HFFc6 (cell line): ENCODE results near the gene ELMO1. TPM values are rescaled to one million over a fixed set of nuclear protein-coding genes. Genes with fewer than 3 reads are reported as not detected.

Experiments
- DNase-seq: peaks from one replicate; pipeline ENCODE4 v3.0.0-alpha.2; 2018
- H3K27ac Mint-ChIP-seq: 2 replicates; pipeline ENCODE4 v1.8.0; 2020; ENCODE audit warnings: mild to moderate bottlenecking, mixed read lengths
- H3K27me3 Mint-ChIP-seq: 2 replicates; pipeline ENCODE4 v1.8.0; 2021; ENCODE audit warnings: mild to moderate bottlenecking, moderate library complexity, mixed read lengths; ENCODE audit not compliant: insufficient read depth
- H3K36me3 Mint-ChIP-seq: 2 replicates; pipeline ENCODE4 v1.8.0; 2021; ENCODE audit warnings: low read depth, mixed read lengths
- H3K4me1 Mint-ChIP-seq: 2 replicates; pipeline ENCODE4 v1.8.0; 2020; ENCODE audit warnings: low read depth, mixed read lengths
- H3K4me3 Mint-ChIP-seq: 2 replicates; pipeline ENCODE4 v1.8.0; 2020; ENCODE audit warnings: mild to moderate bottlenecking, moderate library complexity, mixed read lengths
- H3K9me3 Mint-ChIP-seq: 2 replicates; pipeline ENCODE4 v1.8.0; 2020; ENCODE audit warnings: mild to moderate bottlenecking, mixed read lengths
- CTCF ChIP-seq: fragments of 200-600 bp; sonication (generic); IDR thresholded peaks from 2 replicates; pipeline ENCODE4 v1.5.0; 2021; ENCODE audit warnings: antibody characterized with exemption, mild to moderate bottlenecking
- total RNA-seq, 6 experiments: library from RNA; stranded (reverse); fragmentation: NEBNext Ultra II Directional; extraction: Animal tissue kit (Norgen Biotek cat#: 25700); gene quantifications; 2 replicates in 1 of 6; 3 replicates in 5 of 6; pipeline ENCODE4 v1.2.3, GENCODE V29; 2021

ELMO1 gene
- total RNA-seq, 6 experiments from 2014 or later = not detected

DNA sequence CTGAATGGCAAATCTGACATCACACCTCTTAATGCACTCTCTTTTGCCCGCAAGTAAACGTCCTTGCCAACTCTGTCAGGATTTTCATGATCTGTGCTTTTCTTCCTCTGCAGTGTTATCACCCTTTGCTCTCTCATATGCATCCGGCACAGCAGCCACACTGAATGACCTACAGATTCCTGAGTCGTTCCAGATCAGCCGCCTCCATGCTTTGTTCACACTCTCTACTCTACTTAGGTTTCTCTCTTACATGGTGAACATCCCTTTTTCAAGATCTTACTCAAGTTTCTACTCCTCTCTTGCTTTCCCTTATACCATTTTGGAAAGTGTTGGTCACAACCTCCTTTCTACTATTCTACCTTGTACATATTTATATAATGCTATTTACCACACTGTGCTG lies 596.6 kb downstream of the ELMO1 start:
- Mint-ChIP-seq H3K4me3 (no peak overlapping the region), H3K27ac (no peak overlapping the region), H3K9me3 (peaks cover 52% of the 10 kb centered on the region), H3K27me3 (no peaks in the 10 kb centered on the region; the same call in 1 of the 2 replicates), H3K36me3 (peaks cover 6% of the 10 kb centered on the region), H3K4me1 (no peaks in the 10 kb centered on the region)
- no peak for DNase-seq
- TF ChIP-seq CTCF = no peak

DNA sequence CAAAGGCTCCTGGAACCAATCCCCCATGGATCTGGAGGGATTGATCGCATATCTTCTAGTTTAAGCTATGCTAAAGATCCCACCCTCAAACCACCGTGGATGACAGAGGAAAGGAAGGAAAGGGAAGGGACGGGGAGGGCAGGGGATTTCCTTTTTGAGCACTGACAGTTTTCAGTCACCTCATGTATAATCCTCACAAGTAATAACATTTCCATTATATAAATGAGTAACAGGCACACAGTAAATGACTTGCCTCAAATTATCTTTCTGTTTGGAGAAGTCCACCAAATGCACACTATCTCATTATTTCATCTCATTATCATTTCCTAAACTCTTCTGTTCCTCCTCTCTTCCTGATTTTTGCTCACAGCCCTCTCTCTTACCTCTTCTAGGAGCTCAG lies 597.3 kb downstream of the ELMO1 start:
- peaks cover 58% of the 10 kb centered on the region for H3K9me3 Mint-ChIP-seq
- H3K4me3 Mint-ChIP-seq = no peak overlapping the region
- peaks cover 6% of the 10 kb centered on the region for H3K36me3 Mint-ChIP-seq
- TF ChIP-seq CTCF = no peak
- H3K27ac Mint-ChIP-seq = no peak overlapping the region
- no peaks in the 10 kb centered on the region for H3K4me1 Mint-ChIP-seq
- no peaks in the 10 kb centered on the region; the same call in 1 of the 2 replicates for H3K27me3 Mint-ChIP-seq
- no peak for DNase-seq

DNA sequence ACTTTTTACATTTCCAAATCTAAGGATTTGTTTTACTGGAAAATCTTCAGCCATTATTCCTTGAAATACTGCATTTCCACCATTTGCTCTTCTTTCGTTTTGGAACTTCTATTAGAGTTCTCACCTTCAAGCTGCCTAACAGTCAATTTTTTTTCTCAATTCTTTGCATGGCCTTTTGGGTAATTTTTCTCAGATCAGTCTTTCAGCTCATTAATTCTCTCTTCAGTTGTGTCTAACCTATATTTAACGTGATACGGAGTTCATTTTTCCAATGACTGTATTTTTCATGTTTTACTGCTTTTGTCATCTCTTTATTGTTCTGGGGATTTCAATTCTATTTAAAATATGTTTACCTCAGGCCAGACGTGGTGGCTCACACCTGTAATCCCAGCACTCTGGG lies 600.7 kb downstream of the ELMO1 start:
- Mint-ChIP-seq H3K9me3 (peaks cover 62% of the 10 kb centered on the region), H3K4me3 (no peak overlapping the region), H3K27ac (no peak overlapping the region), H3K4me1 (no peaks in the 10 kb centered on the region), H3K36me3 (peaks cover 9% of the 10 kb centered on the region), H3K27me3 (no peaks in the 10 kb centered on the region; the same call in 1 of the 2 replicates)
- DNase-seq = no peak
- TF ChIP-seq CTCF = no peak

GRCh38 chr7:36844374-36844773 lies 604.3 kb downstream of the ELMO1 start:
- Mint-ChIP-seq H3K27ac (no peak overlapping the region), H3K36me3 (peaks cover 9% of the 10 kb centered on the region), H3K4me1 (no peaks in the 10 kb centered on the region), H3K9me3 (peaks cover 51% of the 10 kb centered on the region), H3K27me3 (no peaks in the 10 kb centered on the region), H3K4me3 (no peak overlapping the region)
- DNase-seq = no peak
- TF ChIP-seq CTCF = no peak

GRCh38 chr7:36840904-36841303 lies 607.8 kb downstream of the ELMO1 start:
- DNase-seq = no peak
- Mint-ChIP-seq H3K36me3 (peaks cover 9% of the 10 kb centered on the region), H3K27me3 (no peaks in the 10 kb centered on the region), H3K9me3 (peaks cover 41% of the 10 kb centered on the region), H3K27ac (no peak overlapping the region), H3K4me3 (no peak overlapping the region), H3K4me1 (no peaks in the 10 kb centered on the region)
- no peak for TF ChIP-seq CTCF
